MM.1S (cell line): ENCODE measurements around the gene FAM120B.

ENCODE experiments used
- DNase-seq: peaks from one replicate; pipeline ENCODE4 v3.0.0-alpha.2; 2015
- H2AFZ ChIP-seq: fragments of 300-600 bp; sonication (generic); 2 replicates; pipeline ENCODE4 v1.6.0; 2016; ENCODE audit warnings: antibody characterized with exemption, low read length
- H3F3A ChIP-seq: fragments of 300-600 bp; sonication (generic); 2 replicates; pipeline ENCODE4 v1.6.1; 2016; ENCODE audit warnings: mild to moderate bottlenecking, antibody characterized with exemption, low read length, moderate library complexity, mixed read lengths; ENCODE audit not compliant: insufficient read depth
- H3K27ac ChIP-seq: fragments of 300-600 bp; sonication (generic); 2 replicates; pipeline ENCODE4 v1.5.1; 2016; ENCODE audit warnings: mild to moderate bottlenecking, low read length
- H3K27me3 ChIP-seq: fragments of 300-600 bp; sonication (generic); replicated peaks from 2 replicates; pipeline ENCODE4 v1.6.0; 2016; ENCODE audit warnings: low read length; ENCODE audit not compliant: insufficient read depth
- H3K36me3 ChIP-seq: fragments of 300-600 bp; sonication (generic); replicated peaks from 2 replicates; pipeline ENCODE4 v1.6.1; 2016; ENCODE audit warnings: mild to moderate bottlenecking, low read length, mixed read lengths; ENCODE audit not compliant: insufficient read depth
- H3K4me1 ChIP-seq: fragments of 300-600 bp; sonication (generic); 2 replicates; pipeline ENCODE4 v1.6.1; 2016; ENCODE audit warnings: low read length, mixed read lengths
- H3K4me2 ChIP-seq: fragments of 300-600 bp; sonication (generic); 2 replicates; pipeline ENCODE4 v1.6.0; 2016; ENCODE audit warnings: low read depth, low read length
- H3K4me3 ChIP-seq: fragments of 300-600 bp; sonication (generic); 2 replicates; pipeline ENCODE4 v1.5.1; 2016; ENCODE audit warnings: low read length, mixed read lengths
- H3K79me2 ChIP-seq: fragments of 300-600 bp; sonication (generic); 2 replicates; pipeline ENCODE4 v1.6.1; 2016; ENCODE audit warnings: mixed run types, low read length, mixed read lengths
- H3K9ac ChIP-seq: fragments of 300-600 bp; sonication (generic); 2 replicates; pipeline ENCODE4 v1.6.1; 2016; ENCODE audit warnings: low read length, mixed read lengths
- H3K9me2 ChIP-seq: fragments of 300-600 bp; sonication (generic); replicated peaks from 2 replicates; pipeline ENCODE4 v1.6.1; 2016; ENCODE audit warnings: mild to moderate bottlenecking, low read length, mixed read lengths; ENCODE audit not compliant: insufficient read depth
- H3K9me3 ChIP-seq: fragments of 300-600 bp; sonication (generic); replicated peaks from 2 replicates; pipeline ENCODE4 v1.6.1; 2016; ENCODE audit warnings: mild to moderate bottlenecking, low read length, mixed read lengths; ENCODE audit not compliant: insufficient read depth
- H4K20me1 ChIP-seq: fragments of 300-600 bp; sonication (generic); 2 replicates; pipeline ENCODE4 v1.6.1; 2016; ENCODE audit warnings: mild to moderate bottlenecking, low read length, moderate library complexity, mixed read lengths; ENCODE audit not compliant: insufficient read depth
- CTCF ChIP-seq: fragments of 300-600 bp; sonication (generic); IDR thresholded peaks from 2 replicates; pipeline ENCODE4 v1.5.1; 2016; ENCODE audit warnings: antibody characterized with exemption, low read length, mixed read lengths
- EZH2 ChIP-seq: fragments of 300-600 bp; sonication (generic); optimal IDR thresholded peaks from 2 replicates; pipeline ENCODE3; 2017; ENCODE audit warnings: low read depth, mild to moderate bottlenecking, antibody characterized with exemption, low read length, mixed read lengths
- EZH2phosphoT487 ChIP-seq: fragments of 300-600 bp; sonication (generic); IDR thresholded peaks from 2 replicates; pipeline ENCODE4 v1.6.1; 2018; ENCODE audit warnings: antibody characterized with exemption, low read length

The FAM120B gene

DNA sequence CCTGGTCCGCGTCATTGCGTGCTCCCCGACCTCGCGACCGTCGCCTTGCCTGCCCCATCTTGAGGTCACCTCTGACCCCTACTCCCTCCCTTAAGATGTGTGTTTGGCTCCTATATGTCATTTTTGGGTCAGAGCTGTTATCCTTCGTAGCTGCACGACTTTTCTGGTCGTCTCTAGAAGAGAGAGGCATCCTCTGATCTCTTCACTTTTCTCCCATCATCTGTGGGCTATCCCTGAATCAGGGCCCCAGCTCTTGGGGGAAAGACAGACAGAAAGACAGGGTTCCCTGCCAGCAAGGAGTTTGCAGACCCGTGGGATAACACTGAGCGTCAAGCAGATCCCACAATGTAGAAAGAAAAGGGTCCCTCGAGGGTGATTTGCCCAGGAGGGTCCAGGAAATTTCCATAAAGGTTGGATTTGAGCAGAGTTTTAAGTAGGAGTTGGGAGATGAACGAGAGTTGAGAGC lies 555 bp downstream of the FAM120B start:
- H3K79me2 ChIP-seq = peaks cover 19% of the 10 kb centered on the region
- 0 out of 2 replicates have a peak, but pooled peaks cover 3% of the 10 kb centered on the region for H3K4me1 ChIP-seq
- H3K27me3 ChIP-seq = no peaks in the 10 kb centered on the region
- no peaks in the 10 kb centered on the region for H3F3A ChIP-seq
- H3K36me3 ChIP-seq = no peaks in the 10 kb centered on the region
- peak overlapping the region; percentile 69 for H2AFZ ChIP-seq
- H4K20me1 ChIP-seq = no peaks in the 10 kb centered on the region
- H3K27ac ChIP-seq = peak overlapping the region; percentile 39; the same call in 1 of the 2 replicates
- peak; percentile 6 for DNase-seq
- no peaks in the 10 kb centered on the region for H3K9me3 ChIP-seq
- TF ChIP-seq CTCF = no peak
- no peak for TF ChIP-seq EZH2phosphoT487
- no peak for TF ChIP-seq EZH2
- peak overlapping the region; percentile 82 for H3K9ac ChIP-seq
- H3K9me2 ChIP-seq = no peaks in the 10 kb centered on the region
- H3K4me2 ChIP-seq = peak overlapping the region; percentile 76
- peak overlapping the region; percentile 91 for H3K4me3 ChIP-seq

DNA sequence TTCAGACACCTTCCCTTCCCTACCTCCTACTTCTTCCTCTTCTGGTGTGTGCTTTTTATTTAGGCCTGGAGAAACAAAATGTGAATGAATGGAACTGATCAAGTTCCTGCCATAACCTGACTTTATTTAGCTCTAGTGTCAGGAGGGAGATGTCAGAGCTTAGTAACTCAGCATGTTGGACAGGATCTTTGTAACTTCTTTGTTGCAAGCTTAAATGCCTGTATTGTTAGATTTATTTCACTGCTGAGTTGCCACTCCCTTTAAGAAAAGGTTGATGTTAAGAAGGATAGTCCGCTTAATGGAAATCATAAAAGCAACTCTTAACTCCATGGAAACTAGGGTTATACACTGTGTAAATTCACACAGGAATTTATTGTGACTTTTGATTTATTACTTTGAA lies 2.2 kb downstream of the FAM120B start:
- Histone ChIP-seq H3K9ac (no peak overlapping the region), H3K9me3 (no peaks in the 10 kb centered on the region), H4K20me1 (no peaks in the 10 kb centered on the region), H3K27me3 (no peaks in the 10 kb centered on the region), H3K79me2 (peaks cover 22% of the 10 kb centered on the region), H2AFZ (no peak overlapping the region), H3K27ac (no peak overlapping the region), H3K4me2 (no peak overlapping the region), H3K9me2 (no peaks in the 10 kb centered on the region), H3K36me3 (no peaks in the 10 kb centered on the region), H3K4me3 (no peak overlapping the region), H3F3A (no peaks in the 10 kb centered on the region), H3K4me1 (0 out of 2 replicates have a peak, but pooled peaks cover 3% of the 10 kb centered on the region)
- no peak for DNase-seq
- no peak for TF ChIP-seq CTCF
- TF ChIP-seq EZH2 = no peak
- TF ChIP-seq EZH2phosphoT487 = no peak

DNA sequence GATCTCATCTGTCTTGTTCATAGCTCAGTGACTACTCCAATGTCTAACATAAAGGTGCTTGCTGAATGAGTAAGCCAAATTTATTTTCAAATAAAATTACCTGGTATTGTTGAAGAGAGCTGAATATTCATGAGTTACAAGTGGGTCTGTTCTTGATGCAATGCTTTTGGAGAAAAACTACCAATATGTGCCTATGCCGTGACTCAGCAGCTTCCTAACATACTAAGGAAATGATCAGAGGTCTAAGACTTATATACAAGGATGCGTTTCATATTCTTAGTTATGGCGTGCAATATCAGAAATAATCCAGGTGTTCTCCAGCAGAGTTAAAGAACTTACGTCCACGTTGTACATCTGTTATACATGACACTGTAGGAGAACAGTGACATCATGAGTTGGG lies 5.1 kb downstream of the FAM120B start:
- H3K79me2 ChIP-seq = peaks cover 27% of the 10 kb centered on the region
- H3K9ac ChIP-seq = no peak overlapping the region
- TF ChIP-seq EZH2 (no peak), CTCF (no peak), EZH2phosphoT487 (no peak)
- H3K4me2 ChIP-seq = no peak overlapping the region
- H3K4me3 ChIP-seq = no peak overlapping the region
- H3K27me3 ChIP-seq = no peaks in the 10 kb centered on the region
- no peaks in the 10 kb centered on the region for H3K36me3 ChIP-seq
- H4K20me1 ChIP-seq = no peaks in the 10 kb centered on the region
- no peaks in the 10 kb centered on the region for H3K9me3 ChIP-seq
- no peak overlapping the region for H3K27ac ChIP-seq
- H3K9me2 ChIP-seq = no peaks in the 10 kb centered on the region
- 0 out of 2 replicates have a peak, but pooled peaks cover 3% of the 10 kb centered on the region for H3K4me1 ChIP-seq
- DNase-seq = no peak
- no peak overlapping the region for H2AFZ ChIP-seq
- H3F3A ChIP-seq = no peaks in the 10 kb centered on the region
